Stimulated activated CD8-positive, alpha-beta memory T cell treated with anti-CD3 and anti-CD28 coated beads, Interleukin-15, amount 100 ng/mL, for 1 hour (primary cell): ENCODE data around the gene GLUD1.
"Not testable (repeated sequence)": the region's sequence is repeated elsewhere in the genome, so short reads cannot be mapped to it uniquely, and the experiment has no call there.

Experiments used
- DNase-seq: peaks from one replicate; pipeline ENCODE4 v3.0.0-alpha.2; 2020; ENCODE audit warnings: low read depth

Gene GLUD1

DNA sequence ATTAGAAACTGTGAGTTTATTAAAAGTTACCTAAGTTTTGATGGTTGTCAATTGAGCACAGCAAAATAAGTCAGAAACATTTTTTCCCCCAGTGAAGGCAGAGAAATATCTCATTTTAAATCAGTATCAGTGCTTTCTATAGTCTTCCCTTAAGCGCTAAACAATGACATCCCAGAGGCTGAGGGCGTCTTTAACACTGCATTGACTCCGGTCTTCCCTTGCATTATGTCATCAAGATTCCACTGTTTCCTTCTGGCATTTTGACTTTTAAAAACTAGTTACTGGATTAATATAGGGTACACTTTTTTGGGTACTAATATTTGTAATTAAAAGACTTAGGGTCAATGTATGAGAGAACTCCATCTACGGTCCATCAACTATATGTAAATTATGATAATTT, 3.9 kb downstream of the GLUD1 start:
- no peak for DNase-seq

DNA sequence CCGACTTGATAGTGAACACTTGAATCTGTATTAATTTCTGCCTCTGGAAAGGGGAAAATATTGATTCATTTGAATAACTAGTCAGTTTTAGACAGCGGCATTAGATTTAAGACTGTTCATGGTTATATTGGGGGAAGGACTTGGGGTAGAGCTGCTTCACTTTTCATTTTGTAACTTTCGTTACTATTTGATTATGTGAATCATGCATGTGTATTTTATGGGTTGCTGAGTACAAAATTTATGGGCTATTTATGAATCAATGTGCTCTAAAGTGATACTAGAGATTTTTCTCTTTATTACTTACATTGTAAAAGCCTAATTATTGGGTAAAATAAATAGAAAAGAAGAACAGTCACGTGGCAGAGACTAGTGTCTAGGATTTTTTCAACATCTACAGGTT, 4.9 kb downstream of the GLUD1 start:
- no peak for DNase-seq

DNA sequence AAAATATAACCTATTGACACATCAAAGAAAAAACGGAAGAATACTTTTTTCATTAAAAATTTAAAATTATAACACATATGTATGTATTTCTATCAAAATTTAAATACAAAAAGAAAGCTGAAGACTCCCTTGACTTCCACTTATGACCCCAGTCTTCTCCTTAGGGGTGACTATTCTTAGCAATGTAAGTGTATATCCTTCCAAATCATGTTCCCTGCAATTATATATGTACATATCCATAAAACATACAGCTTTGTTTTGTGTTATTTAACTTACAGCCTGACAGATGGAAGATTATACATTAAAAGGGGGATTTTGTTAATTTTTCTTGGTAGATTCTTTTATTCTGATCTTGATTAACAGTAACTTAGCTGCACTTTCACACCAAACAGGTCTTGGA, 9.1 kb downstream of the GLUD1 start:
- DNase-seq = no peak

DNA sequence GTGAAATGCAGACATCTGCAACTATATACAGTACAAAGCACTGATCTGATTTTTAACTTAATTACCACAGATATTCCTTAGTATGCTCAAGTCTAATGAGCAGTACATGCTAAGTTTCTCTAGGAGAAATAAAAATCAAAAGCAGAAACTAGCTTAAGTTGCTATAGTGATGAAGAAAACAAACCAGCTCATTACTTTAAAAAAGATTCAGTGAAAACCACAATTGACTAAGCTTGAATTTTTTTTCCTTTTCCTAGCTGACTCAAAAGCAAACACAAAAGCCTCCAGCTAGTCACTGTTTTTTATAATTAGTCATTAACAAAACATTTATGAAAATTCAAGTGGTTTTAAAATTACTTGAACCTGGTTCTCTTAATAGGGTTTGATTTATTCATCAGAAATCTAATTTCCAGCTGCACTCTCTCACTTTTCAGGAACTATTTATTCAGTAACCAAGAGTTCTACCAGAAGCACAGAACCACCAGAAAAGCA, 10.3 kb downstream of the GLUD1 start:
- DNase-seq = not testable (repeated sequence)

DNA sequence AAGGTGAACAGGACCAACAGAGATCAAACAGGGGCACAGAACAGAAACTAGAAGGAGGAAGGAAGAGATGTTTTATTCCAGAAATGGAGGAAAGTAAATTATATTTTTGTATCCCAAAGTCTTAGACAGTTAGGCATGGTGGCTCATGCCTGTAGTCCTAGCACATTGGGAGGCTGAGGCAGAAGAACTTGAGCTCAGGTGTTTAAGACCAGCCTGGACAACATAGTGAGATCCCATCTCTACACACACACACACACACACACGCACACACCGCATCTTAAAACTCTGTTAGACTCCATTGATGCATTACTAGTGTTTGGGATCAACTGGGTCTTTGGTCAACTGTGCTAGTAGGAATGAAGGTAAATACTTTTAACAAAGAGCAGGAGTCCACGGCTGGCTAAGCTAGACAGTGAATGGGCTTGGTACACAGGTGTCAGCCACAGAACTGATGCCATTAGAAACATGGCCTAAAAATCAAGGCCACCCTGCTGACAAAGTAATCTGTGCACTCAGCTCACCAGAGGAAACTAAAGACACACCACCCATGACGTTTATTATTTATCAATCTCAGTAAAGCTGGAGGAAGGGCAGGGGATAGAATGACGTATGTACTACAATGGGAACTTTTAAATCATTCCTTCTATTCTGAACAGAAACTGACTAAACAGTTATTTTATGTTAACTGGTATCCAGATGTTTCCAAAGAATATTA, 10.9 kb downstream of the GLUD1 start:
- not testable (repeated sequence) for DNase-seq

DNA sequence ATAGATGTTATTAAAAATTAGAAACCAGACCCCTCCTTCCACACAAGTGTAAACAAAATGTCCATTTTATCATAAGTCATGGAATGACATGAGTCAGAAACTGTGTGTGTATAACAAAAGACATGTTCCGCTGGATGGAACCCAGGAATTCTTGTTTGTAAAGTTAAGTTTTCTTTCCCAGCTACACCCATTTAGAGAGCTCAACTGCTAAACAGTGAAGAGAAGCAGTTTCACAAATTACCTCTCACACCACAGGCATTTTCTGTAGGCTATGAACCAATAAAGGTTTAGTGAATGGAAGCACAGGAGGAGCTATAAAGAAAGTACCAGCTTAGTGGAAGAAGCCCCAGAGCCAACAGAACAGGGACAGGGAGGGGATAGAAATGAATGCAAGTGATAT, 12.4 kb downstream of the GLUD1 start:
- not testable (repeated sequence) for DNase-seq

DNA sequence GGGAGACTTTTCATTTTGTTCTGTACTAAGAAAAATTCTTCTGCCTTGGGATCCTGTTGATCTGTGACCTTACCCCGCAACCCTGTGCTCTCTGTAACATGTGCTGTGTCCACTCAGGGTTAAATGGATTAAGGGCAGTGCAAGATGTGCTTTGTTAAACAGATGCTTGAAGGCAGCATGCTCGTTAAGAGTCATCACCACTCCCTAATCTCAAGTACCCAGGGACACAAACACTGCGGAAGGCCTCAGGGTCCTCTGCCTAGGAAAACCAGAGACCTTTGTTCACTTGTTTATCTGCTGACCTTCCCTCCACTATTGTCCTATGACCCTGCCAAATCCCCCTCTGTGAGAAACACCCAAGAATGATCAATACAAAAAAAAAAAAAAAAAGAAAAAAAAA, 13.1 kb downstream of the GLUD1 start:
- DNase-seq = not testable (repeated sequence)

DNA sequence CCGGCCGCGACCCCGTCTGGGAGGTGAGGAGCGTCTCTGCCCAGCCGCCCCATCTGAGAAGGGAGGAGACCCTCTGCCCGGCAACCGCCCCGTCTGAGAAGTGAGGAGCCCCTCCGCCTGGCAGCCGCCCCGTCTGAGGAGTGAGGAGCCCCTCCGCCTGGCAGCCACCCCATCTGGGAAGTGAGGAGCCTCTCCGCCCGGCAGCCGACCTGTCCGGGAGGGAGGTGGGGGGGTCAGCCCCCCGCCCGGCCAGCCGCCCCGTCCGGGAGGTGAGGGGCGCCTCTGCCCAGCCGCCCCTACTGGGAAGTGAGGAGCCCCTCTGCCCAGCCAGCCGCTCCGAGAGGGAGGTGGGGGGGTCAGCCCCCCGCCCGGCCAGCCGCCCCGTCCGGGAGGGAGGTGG, 14.0 kb downstream of the GLUD1 start:
- not testable (repeated sequence) for DNase-seq

DNA sequence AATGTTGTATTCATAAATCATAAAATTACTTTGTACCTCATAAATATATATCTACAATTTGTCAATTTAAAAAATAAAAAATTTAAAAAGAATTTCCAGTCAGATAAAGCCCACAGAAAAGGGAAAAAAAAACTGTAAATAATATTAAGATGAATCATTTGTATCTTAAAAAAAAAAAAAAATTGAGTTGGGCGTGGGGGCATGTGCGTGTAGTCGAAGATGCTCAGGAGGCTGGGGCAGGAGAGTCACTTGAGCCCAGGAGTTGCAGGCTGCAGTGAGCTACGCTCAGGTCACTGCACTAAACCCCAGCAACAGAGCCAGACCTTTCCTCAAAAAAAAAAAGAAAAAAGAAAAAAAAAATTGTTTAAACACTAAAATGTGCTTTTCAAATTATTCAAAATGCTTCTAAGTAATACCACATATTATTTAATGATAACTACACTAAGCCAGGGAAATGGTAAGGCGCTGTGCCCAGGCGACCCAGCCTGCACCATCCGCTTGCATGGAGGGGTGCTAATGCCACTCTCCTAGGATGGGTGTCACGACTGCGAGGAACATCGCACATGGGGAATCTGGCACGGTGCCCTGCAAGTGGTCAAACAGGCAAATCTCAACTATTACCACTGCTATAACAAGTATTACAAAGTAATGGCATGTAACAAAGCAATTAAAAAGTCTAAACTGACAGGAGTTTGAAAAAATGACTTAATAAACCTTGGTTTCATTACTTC, 15.4 kb downstream of the GLUD1 start:
- no peak for DNase-seq

DNA sequence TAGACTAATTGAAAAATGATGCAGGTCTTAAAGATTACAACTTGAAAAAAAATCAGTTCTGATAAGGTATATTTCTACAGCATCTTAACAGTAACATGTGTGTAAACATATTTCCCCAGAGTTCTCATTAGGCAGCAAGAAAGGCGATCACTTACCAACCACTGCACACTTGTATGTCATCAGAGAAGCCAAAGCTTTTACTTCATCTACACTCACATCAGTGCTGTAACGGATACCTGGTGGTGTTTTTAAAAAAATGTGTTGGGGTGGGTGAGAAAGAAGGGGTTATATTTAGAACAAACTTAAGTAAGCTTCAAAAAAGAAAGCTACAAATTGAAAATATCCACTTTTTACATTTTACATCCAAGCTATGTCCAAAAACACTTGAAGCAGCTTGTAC, 18.2 kb downstream of the GLUD1 start:
- not testable (repeated sequence) for DNase-seq

DNA sequence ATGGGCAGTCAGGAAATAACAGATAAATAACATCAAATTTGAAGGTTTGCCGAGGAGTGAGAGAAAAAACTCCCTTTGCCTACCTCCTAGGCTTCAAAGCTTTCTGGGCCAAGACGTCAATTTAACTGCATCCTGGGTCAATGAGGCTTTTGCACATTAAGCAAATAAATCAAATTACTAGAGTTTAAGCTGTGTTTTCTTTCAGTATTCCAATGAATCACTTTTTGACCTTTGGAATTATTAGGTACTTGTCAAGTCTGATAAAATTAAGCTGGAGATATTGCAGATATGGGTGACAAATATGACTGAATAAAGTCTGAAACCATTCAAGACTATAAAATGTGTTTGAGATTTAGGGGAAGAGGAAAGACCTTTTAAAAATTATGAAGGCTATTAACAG, 22.2 kb downstream of the GLUD1 start:
- DNase-seq = no peak

DNA sequence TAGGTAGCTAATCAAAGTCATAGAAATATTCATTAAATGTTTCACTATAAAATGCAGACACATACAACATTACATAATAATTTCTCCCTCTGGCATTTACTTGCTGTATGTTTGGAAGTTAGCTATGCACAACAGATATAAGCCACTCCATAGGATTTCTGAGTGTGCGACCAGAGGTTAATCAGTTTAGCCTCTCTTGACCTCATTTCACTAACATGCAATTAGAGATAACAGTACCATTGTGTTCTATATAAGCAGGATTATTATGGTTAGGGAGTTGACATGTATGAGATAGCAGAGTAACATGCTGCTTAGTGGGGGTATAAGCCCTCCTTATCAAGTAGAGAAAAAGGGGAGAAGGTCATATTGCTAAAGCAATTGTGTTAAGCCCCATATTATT, 26.4 kb downstream of the GLUD1 start:
- DNase-seq = no peak

DNA sequence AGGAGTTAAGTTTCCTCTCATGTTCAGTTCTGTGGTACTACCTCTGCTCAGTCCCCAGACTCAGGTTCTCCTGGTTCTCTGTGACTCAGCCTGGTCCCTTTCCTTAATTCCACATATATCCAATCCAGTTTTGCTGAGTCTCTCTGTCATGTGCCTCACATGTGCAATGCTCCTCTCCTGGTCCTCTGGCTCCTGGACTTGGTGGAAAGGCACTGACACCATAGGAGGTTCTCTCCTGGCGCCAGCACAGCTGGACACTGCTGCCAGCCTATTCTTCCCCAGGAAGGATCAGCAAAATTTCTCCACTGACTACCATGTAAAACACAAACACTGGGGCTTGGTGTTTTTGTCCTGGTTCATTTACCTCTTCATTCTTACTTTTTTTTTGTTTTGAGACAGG, 27.8 kb downstream of the GLUD1 start:
- DNase-seq = no peak

DNA sequence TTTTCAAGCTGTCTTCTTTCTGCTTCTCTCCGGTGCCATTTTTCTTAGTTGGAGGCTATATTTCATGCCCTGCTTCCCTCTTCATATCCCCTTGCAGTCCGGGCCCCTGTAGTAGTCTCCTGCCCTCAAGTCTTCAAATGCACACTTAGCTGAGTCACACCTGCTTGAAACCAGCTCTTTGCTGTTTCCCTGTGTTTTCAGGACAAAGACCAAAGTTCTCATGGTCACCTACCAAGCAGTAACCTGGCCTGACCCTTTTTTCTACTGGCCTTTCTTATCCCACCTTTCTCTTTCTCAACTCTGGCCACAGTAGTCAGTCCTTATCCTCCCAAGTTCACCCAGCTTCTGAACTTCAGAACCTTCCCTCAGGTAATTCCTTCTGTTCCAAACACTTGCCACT, 28.5 kb downstream of the GLUD1 start:
- DNase-seq = no peak

DNA sequence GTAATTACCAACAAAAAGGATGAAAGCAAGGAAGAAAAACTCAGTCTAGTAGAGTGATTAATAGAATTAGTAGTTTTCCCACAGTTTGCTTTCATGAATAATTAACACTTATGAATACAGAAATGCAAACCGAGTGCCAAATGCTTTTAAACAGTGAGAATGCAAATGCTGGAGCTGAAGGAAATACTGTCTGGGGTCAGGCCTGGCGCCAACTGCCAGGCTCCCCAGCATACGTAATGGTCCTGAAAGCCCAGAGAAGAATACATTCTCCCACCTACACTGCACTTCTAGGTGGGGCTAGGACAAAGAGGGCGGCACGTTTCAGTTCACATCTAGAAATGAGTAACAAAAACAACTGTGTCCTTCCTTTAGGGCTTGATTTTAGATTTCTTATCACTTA, 30.0 kb downstream of the GLUD1 start:
- no peak for DNase-seq

DNA sequence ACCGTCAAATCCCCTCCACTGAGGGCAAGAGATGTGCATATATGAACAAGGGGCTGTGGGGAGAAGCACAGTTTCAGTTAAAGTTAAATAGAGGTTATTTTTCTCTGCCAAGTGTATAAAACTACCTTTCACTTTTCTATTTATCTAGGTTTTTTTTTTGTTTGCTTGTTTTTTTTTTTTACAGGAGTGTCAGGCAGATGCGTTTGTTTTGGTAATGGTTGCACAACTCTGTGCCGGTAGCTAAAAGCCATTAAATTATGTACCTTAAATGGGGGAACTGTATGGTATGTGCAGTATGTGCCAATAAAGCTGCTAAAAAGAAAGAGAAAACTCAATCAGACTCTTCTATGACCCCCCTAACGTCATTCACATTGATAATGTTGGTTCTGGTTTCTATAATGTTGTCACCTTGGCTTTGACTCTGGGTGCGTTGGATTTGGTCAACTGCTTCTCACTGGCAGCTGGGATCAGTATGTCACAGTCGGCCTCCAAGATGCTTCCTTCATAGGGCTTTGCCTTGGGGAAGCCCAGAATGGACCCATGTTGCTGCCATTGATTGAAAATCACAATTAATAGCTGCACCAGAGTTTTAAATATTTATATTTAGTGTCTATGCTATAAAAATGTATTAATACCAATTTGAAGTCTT, 34.2 kb downstream of the GLUD1 start:
- DNase-seq = no peak

DNA sequence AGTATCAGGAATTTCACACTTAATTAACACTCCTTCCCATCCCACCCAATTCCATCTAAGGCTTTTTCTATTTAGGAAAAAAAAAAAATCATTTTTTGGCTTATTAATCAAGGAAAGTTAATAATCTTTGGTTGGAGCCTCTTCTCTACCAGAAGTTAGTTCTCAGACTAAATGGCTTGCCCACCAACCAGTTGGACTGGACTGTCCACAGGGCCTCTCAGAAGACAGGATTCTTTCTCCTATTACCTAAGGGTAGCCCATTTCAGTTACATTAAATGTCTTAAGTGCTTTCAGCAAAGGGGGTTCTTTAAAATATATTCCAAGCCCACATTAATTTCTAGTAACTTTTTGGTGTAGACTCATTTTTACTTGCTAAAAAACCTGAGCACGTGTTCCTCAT, 35.2 kb downstream of the GLUD1 start:
- DNase-seq = no peak

DNA sequence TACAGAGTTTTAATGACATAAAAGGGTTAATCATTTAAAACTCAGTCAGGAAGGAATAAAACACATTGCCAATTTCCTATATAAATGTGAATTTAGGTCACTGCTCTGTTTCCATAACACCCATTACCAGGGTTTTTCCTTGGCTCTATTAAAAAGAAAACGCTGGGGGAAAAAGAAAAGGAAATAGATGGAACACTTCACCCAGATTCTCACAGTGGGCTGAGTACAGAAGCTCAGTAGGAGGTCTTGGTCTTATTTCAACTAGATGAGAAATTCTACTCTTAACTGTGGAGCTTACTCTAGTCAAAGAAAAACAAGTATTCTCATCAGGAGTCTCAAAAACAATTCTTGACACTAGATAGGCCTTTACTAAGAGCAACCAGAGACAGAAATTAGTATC, 36.5 kb downstream of the GLUD1 start:
- no peak for DNase-seq

DNA sequence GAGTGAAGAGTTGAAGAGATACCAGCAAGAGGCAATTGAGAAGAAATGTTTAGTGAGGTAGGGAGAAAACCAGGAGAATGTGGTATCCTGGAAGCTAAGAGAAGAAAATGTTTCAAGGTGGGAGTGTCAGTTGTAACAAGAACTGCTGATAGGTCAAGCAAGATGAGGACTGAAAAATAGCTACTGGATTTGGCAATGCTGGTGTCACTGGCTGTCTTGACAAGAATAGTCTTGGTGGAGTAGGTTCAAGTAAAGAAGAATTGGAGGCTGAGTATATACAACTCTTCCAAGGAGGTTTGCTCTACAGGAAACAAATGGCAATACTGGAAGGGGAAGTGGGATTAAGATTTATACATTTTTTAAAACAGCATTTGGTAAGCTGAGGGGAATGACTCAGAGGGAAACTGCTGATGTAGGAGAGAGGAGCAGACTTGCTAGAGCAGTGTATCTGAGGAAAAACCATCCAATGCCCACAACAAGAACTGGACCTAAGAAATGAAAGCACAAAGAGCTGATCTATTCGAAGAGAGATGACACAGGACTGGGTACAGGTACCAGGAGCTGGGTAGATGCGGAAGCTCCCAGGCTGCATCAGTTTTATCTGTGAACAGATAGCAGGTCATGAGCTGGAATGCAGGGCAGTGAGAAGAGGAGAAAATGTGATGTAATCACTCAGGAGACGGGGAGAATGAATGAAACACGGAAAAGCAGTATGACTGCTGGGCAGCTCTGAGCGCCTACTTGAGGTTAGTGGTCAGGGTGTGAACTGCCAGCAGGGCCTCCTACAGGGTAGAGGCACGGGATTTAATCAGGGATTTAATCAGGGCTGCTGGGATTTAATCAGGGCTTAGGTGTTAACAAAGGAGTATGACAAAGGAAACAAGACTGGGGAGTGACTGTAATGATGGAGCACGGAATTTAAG, 40.0 kb downstream of the GLUD1 start:
- no peak for DNase-seq

DNA sequence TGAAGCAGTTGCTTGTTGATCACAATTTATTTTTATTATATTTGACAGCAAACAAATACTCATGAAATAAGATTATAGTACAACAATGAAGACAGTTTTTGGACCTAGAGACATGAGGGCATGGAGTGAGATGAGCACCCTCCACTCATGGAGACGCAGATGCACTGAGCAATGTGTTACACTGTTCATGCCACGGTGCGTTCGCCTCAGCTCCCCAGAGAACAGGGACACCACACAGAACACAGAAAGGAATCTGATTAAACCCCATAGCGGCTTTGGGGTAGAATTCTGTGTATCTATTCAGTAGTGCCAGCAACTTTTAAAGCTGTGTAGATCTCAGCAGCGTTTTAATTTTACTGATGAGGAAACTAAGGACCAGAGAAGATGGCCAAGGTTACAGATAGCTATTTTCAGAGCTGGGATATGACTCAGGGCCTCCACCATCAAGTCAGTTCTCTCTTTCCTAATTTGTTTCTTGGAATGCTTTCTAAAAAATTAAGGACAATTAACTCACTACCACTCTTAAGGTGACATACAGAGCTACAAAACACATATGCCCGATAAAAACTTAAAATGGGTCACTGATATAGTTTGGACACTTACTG, 41.0 kb downstream of the GLUD1 start:
- no peak for DNase-seq

DNA sequence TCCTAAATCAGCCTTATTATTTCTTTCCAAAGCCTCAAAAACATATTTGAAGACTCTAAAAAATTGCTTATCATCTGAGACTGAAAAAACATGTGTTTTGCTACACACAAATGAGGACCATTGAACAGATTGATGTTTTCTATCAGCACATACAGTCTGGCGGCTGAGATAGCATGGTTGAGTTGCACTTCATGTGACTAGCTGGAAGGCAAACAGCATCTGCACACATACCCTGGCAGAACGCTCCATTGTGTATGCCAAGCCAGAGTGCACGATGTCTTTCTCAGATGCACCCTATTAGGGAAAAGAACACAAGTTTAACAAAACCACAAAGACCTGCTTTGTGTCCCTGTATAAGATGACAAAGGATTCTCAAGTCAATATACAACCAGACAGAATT, 41.5 kb downstream of the GLUD1 start:
- DNase-seq = no peak
